ENCODE data around the gene MAP3K5. TPM values are rescaled to one million over a fixed set of nuclear protein-coding genes. Genes with fewer than 3 reads are reported as not detected.

MAP3K5 gene
- total and polyA plus RNA-seq, 9 of the 15 experiments (the other 6 are each of a cell fraction or from before 2014, with no cell fraction given) = 2.2 to 13.0 (median 9.9) TPM

GRCh38 chr6:136643850-136644596, 148.3 kb downstream of the MAP3K5 start:
- CTCF ChIA-PET (ENCODE audit: low intra/inter-chr PET ratio) = interaction anchor here (0.6 to 4.0 kb wide), 7 partner anchors 35 to 324 kb away, joined by 3 to 89 read pairs (median 4); partner anchors contain the start of genes MAP3K5 and PEX7
- no peaks in the 10 kb centered on the region for H3K9me3 ChIP-seq (replicated peaks; ENCODE audit: control insufficient read depth, insufficient read depth, low read depth, low read length)
- no peaks in the 10 kb centered on the region for H3K79me2 ChIP-seq (ENCODE audit: control insufficient read depth, insufficient read depth, low read length)
- H3K4me2 ChIP-seq (ENCODE audit: insufficient read depth, low read length) = no peak overlapping the region; the same call in 1 of the 2 replicates
- in situ Hi-C loops (cut with MboI) = loop anchor here (5.0 kb wide), 1 partner anchor 148 kb away; the partner anchor contains the start of gene MAP3K5
- peak overlapping the region; percentile 51; the same call in 1 of the 2 replicates for H2AFZ ChIP-seq (ENCODE audit: low read depth, low read length)
- peaks cover 0 to 8% of the 10 kb centered on the region in 2 experiments; a peak in 2 of 5 replicates for H3K4me1 ChIP-seq (replicated peaks in 1 of 2; ENCODE audit: control insufficient read depth in 2 of 2, insufficient read depth in 2 of 2, low read length in 2 of 2)
- H3K36me3 ChIP-seq (ENCODE audit: control insufficient read depth, insufficient read depth, low read length) = peaks cover 12% of the 10 kb centered on the region; the same call in 2 of the 3 replicates
- peak; percentile 73 to 89 (median 76) for DNase-seq (ENCODE audit: extremely low read depth in 1 of 4, low spot score in 3 of 4)
- H3K27ac ChIP-seq (ENCODE audit: extremely low read depth, low read depth, low read length) = no peak overlapping the region
- intact Hi-C loops (cut with micrococcal nuclease) = loop anchor here (1.0 to 5.0 kb wide), 3 partner anchors 93 to 283 kb away; partner anchors contain the start of gene MAP3K5
- H3K27me3 ChIP-seq (ENCODE audit: control insufficient read depth in 2 of 2, insufficient read depth in 2 of 2, low read length in 2 of 2) = no peaks in the 10 kb centered on the region
- 4% methylated on average over 5 of the region's 5 CpGs for WGBS (ENCODE audit: insufficient coverage, low coverage, missing lambda C conversion rate)
- FAIRE-seq = peak; percentile 82
- H4K20me1 ChIP-seq (replicated peaks; ENCODE audit: control insufficient read depth, insufficient read depth, low read length) = no peaks in the 10 kb centered on the region
- POLR2A ChIA-PET = interaction anchor here (0.5 to 1.9 kb wide), 14 partner anchors 9 to 1430 kb away, joined by 3 to 13 read pairs (median 4); partner anchors contain the start of gene MAP3K5
- no peak overlapping the region for H3K4me3 ChIP-seq
- BruUV-seq (replicated peaks) = no TSS peak
- ATAC-seq = peak; percentile 95
- no peak overlapping the region for H3K9ac ChIP-seq (ENCODE audit: insufficient read depth in 1 of 2, low read depth in 2 of 2, low read length in 2 of 2)
- no peaks in the 10 kb centered on the region for H3K9me1 ChIP-seq (ENCODE audit: control insufficient read depth, insufficient read depth, low read length)
- TF ChIP-seq, protein P1, sequence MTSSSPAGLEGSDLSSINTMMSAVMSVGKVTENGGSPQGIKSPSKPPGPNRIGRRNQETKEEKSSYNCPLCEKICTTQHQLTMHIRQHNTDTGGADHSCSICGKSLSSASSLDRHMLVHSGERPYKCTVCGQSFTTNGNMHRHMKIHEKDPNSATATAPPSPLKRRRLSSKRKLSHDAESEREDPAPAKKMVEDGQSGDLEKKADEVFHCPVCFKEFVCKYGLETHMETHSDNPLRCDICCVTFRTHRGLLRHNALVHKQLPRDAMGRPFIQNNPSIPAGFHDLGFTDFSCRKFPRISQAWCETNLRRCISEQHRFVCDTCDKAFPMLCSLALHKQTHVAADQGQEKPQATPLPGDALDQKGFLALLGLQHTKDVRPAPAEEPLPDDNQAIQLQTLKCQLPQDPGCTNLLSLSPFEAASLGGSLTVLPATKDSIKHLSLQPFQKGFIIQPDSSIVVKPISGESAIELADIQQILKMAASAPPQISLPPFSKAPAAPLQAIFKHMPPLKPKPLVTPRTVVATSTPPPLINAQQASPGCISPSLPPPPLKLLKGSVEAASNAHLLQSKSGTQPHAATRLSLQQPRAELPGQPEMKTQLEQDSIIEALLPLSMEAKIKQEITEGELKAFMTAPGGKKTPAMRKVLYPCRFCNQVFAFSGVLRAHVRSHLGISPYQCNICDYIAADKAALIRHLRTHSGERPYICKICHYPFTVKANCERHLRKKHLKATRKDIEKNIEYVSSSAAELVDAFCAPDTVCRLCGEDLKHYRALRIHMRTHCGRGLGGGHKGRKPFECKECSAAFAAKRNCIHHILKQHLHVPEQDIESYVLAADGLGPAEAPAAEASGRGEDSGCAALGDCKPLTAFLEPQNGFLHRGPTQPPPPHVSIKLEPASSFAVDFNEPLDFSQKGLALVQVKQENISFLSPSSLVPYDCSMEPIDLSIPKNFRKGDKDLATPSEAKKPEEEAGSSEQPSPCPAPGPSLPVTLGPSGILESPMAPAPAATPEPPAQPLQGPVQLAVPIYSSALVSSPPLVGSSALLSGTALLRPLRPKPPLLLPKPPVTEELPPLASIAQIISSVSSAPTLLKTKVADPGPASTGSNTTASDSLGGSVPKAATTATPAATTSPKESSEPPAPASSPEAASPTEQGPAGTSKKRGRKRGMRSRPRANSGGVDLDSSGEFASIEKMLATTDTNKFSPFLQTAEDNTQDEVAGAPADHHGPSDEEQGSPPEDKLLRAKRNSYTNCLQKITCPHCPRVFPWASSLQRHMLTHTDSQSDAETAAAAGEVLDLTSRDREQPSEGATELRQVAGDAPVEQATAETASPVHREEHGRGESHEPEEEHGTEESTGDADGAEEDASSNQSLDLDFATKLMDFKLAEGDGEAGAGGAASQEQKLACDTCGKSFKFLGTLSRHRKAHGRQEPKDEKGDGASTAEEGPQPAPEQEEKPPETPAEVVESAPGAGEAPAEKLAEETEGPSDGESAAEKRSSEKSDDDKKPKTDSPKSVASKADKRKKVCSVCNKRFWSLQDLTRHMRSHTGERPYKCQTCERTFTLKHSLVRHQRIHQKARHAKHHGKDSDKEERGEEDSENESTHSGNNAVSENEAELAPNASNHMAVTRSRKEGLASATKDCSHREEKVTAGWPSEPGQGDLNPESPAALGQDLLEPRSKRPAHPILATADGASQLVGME (CRISPR knock-in tag; IDR thresholded peaks at IDR 0.05) = no peak
- TF ChIP-seq CREB3 (tag; conservative IDR thresholded peaks at IDR 0.05; ENCODE audit: low read depth) (0 out of 2 replicates have a peak, but pooled peaks have one; percentile 56), ZFPM2 (CRISPR knock-in tag; IDR thresholded peaks at IDR 0.05) (no peak), KAT2B (IDR thresholded peaks at IDR 0.05; ENCODE audit: low read depth, low read length) (no peak), ZNF217 (CRISPR knock-in tag; IDR thresholded peaks at IDR 0.05) (no peak), KLF16 (IDR thresholded peaks at IDR 0.05) (peak; percentile 55; the same call in 1 of the 2 replicates), JUNB (CRISPR knock-in tag; conservative IDR thresholded peaks at IDR 0.05) (no peak)
- TF ChIP-seq, protein P2, sequence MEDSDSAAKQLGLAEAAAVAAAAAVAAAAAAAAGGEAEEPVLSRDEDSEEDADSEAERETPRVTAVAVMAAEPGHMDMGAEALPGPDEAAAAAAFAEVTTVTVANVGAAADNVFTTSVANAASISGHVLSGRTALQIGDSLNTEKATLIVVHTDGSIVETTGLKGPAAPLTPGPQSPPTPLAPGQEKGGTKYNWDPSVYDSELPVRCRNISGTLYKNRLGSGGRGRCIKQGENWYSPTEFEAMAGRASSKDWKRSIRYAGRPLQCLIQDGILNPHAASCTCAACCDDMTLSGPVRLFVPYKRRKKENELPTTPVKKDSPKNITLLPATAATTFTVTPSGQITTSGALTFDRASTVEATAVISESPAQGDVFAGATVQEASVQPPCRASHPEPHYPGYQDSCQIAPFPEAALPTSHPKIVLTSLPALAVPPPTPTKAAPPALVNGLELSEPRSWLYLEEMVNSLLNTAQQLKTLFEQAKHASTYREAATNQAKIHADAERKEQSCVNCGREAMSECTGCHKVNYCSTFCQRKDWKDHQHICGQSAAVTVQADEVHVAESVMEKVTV (CRISPR knock-in tag; IDR thresholded peaks at IDR 0.05) = peak; percentile 95
- TF ChIP-seq, protein P3, sequence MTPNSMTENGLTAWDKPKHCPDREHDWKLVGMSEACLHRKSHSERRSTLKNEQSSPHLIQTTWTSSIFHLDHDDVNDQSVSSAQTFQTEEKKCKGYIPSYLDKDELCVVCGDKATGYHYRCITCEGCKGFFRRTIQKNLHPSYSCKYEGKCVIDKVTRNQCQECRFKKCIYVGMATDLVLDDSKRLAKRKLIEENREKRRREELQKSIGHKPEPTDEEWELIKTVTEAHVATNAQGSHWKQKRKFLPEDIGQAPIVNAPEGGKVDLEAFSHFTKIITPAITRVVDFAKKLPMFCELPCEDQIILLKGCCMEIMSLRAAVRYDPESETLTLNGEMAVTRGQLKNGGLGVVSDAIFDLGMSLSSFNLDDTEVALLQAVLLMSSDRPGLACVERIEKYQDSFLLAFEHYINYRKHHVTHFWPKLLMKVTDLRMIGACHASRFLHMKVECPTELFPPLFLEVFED (CRISPR knock-in tag; conservative IDR thresholded peaks at IDR 0.05) = no peak
